Esophagus muscularis mucosa (tissue), 3 donors: ENCODE data around the gene SAMMSON.

ENCODE experiments used
- CTCF ChIP-seq, 3 experiments: fragments of 200-600 bp in 2 of 3; fragments of 450-650 bp in 1 of 3; sonication (generic) in 2 of 3; IDR thresholded peaks; one replicate each; pipeline ENCODE4 v1.5.1; 2017 to 2019; ENCODE audit warnings: antibody characterized with exemption in 3 of 3, mild to moderate bottlenecking in 2 of 3, moderate library complexity in 1 of 3
- POLR2A ChIP-seq: fragments of 450-650 bp; IDR thresholded peaks from one replicate; pipeline ENCODE4 v1.6.1; 2017; ENCODE audit warnings: antibody characterized with exemption, moderate library complexity, mild to moderate bottlenecking, low read depth
- POLR2AphosphoS5 ChIP-seq, 2 donors: sonication (generic); formaldehyde crosslinking; IDR thresholded peaks; one replicate each; pipeline ENCODE4 v1.6.1; 2017; ENCODE audit warnings: antibody characterized with exemption in 2 of 2

- no peak for TF ChIP-seq CTCF (IDR thresholded peaks at IDR 0.05)
- no peak for TF ChIP-seq POLR2AphosphoS5 (IDR thresholded peaks at IDR 0.05)
- TF ChIP-seq POLR2A: no peak
These were observed 94.7 kb downstream of the SAMMSON start for GRCh38 chr3:70094197-70094596.
